ENCODE measurements around the gene XIRP2.

DNA sequence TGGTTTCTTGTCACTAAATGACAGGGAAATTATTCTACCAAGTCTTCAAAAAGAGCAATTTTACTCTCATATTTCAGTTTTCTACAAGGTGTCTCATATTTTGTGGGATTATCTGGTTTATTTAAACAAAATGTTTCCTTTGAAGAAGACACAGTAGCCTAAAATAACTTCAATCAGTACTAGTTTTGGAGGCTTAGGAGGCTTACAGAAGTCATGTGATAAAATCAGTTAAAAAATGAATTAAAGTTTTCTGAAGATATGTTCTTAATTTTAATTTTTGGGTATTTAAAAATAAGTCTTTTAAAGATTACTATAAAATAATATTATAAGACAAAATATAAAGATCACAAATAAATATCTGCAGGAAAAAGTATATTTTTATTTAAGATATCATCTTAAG, 95.9 kb downstream of the XIRP2 start:
- TF ChIP-seq POLR2A (IDR thresholded peaks at IDR 0.05; ENCODE audit: low read depth, low read length) = no peak
- no peak for TF ChIP-seq POU2F2 (IDR thresholded peaks at IDR 0.05; ENCODE audit: low read depth, low read length)
- TF ChIP-seq PAX5 (IDR thresholded peaks at IDR 0.05; ENCODE audit: insufficient read depth, low read length, severe bottlenecking) = no peak
- no peak for TF ChIP-seq TAF1 (IDR thresholded peaks at IDR 0.05; ENCODE audit: low read depth, low read length)

Data from GM12891 (cell line).